Heart right ventricle (tissue), 16 donors: Measurements from ENCODE around the gene PPP5C. TPM values are rescaled to one million over a fixed set of nuclear protein-coding genes. Genes with fewer than 3 reads are reported as not detected.

Experiments used
- ATAC-seq, 8 donors: fragments of 200-7000 bp; cut with Tn5 transposase; one replicate each; pipeline ENCODE4 v1.9.1; 2020; ENCODE audit warnings: mild to moderate bottlenecking in 8 of 8, moderate library complexity in 8 of 8, moderate number of reproducible peaks in 1 of 8
- DNase-seq, 2 donors: peaks; one replicate each; pipeline ENCODE4 v3.0.0-alpha.2; 2020
- H3K27ac ChIP-seq, 10 donors: fragments of 200-600 bp; sonication (generic) in 2 of 10; one replicate each; pipeline versions ENCODE4 v1.5.0 to v1.8.0; 2020 to 2022; ENCODE audit warnings: mild to moderate bottlenecking in 3 of 10
- H3K27me3 ChIP-seq, 7 donors: fragments of 200-600 bp; one replicate each; pipeline ENCODE4 v1.8.0; 2021 to 2022; ENCODE audit warnings: mild to moderate bottlenecking in 2 of 7
- H3K36me3 ChIP-seq, 9 donors: fragments of 200-600 bp; sonication (generic) in 1 of 9; one replicate each; pipeline versions ENCODE4 v1.5.0 to v1.8.0; 2020 to 2022; ENCODE audit warnings: mild to moderate bottlenecking in 2 of 9
- H3K4me1 ChIP-seq, 9 donors: fragments of 200-600 bp; sonication (generic) in 1 of 9; one replicate each; pipeline versions ENCODE4 v1.5.0 to v1.8.0; 2020 to 2022; ENCODE audit warnings: mild to moderate bottlenecking in 4 of 9
- H3K4me3 ChIP-seq, 10 donors: fragments of 200-600 bp; sonication (generic) in 2 of 10; one replicate each; pipeline versions ENCODE4 v1.5.0 to v1.8.0; 2020 to 2022; ENCODE audit warnings: mild to moderate bottlenecking in 7 of 10, moderate library complexity in 2 of 10
- H3K9me3 ChIP-seq, 11 donors: fragments of 200-600 bp in 10 of 11; sonication (generic) in 2 of 11; one replicate each; pipeline versions ENCODE4 v1.5.0 to v1.8.0; 2013 to 2022; ENCODE audit warnings: mild to moderate bottlenecking in 2 of 11, control low read depth in 1 of 11, moderate library complexity in 1 of 11
- CTCF ChIP-seq, 9 donors: fragments of 200-600 bp; sonication (generic) in 2 of 9; IDR thresholded peaks; one replicate each; pipeline versions ENCODE4 v1.5.0 to v1.8.0; 2021 to 2022; ENCODE audit warnings: antibody characterized with exemption in 9 of 9, mild to moderate bottlenecking in 5 of 9, moderate library complexity in 1 of 9
- WGBS, 2 donors: extraction: QIAGEN DNeasy Blood & Tissue Kit; methylation state at CpG; one replicate each; pipeline ENCODE4 v1.1.7; 2013; ENCODE audit warnings: inconsistent platforms in 1 of 2; 5-methylcytosine and 5-hydroxymethylcytosine counted together
- intact Hi-C, 10 donors: fragments of 100-400 bp; cut with DNase I; formaldehyde crosslinking; loops; one replicate each; pipeline versions ENCODE4 v1.11.1 to v1.14.2; 2022
- polyA plus RNA-seq, 2 donors: library from polyadenylated mRNA; stranded (reverse); fragments of 200-250 nt; gene quantifications; one replicate each; pipeline ENCODE4 v1.2.3, GENCODE V29; 2013
- total RNA-seq, 10 donors: library from RNA; stranded (reverse); fragmentation: NEBNext Ultra II Directional in 3 of 10; extraction: Animal tissue kit (Norgen Biotek cat#: 25700) in 3 of 10; gene quantifications; one replicate each; pipeline versions ENCODE4 v1.2.1 to v1.2.4, GENCODE V29; 2021 to 2023
- donor health status: Arrhythmogenic right ventricular cardiomyopathy.
- donor health status: ischemic (EF 13 %, LVEDD 7.1; RV severe dilation, severe dysfunction).
- donor health status: healthy with polysubstance abuse.
- donor health status: DM: no; HTN: yes; CAD: no.
- donor health status: DM: no; HTN: no; CAD: no.
- donor health status: ischemic (EF 25% LVEDD 6.9; RV normal size, moderate dysfunction).
- donor health status: ischemic (EF 25% LVEDD 5.7; RV mildly dilated, moderate dysfunction).
- donor health status: healthy.
- donor health status: DM: yes; HTN: yes; CAD: no.
- donor health status: Ischemic cardiomyopathy.
- donor health status: ischemic (EF 35%, LVEDD 5.7; RV mildly dilated, moderate dysfunction).
- donor health status: nonischemic (EF 11% LVEDD 7.7; RV severe dilation, severe dysfunction).
- donor health status: DM: yes; HTN: yes; CAD: no.
- donor health status: PGD.
- donor health status: ischemic (EF 29% LVEDD 5.4; RV normal size, mild dysfunction).
- donor health status: nonischemic (EF 23%, LVEDD 6.1; RV moderate dilation, normal function).

Gene PPP5C
- total and polyA plus RNA-seq, 12 donors, result 51.6 to 89.5 (median 76.5) TPM

- Histone ChIP-seq H3K4me1 (peaks cover under 1 to 47% (median 24%) of the 10 kb centered on the region in 9 donors), H3K27me3 (no peaks in the 10 kb centered on the region), H3K27ac (peak overlapping the region in 2 of 10 donors; percentile 19 to 30), H3K36me3 (peaks cover 0 to 99% (median 41%) of the 10 kb centered on the region in 9 donors), H3K9me3 (no peaks in the 10 kb centered on the region), H3K4me3 (no peak overlapping the region)
- ATAC-seq (peak in 7 of 8 donors; percentile 11 to 57 (median 42)), DNase-seq (no peak)
- WGBS, 2 donors, result 71 to 77% methylated on average over 7 of the region's 7 CpGs
- TF ChIP-seq CTCF (IDR thresholded peaks at IDR 0.05), result no peak
- intact Hi-C loops, result loop anchor here in 1 of 10 donors (5.0 kb wide), 1 partner anchor 102 kb away; no protein-coding TSS in a partner anchor
These were observed 37.0 kb downstream of the PPP5C start for GRCh38 chr19:46383846-46384245.

- Histone ChIP-seq H3K27me3 (no peaks in the 10 kb centered on the region), H3K9me3 (no peaks in the 10 kb centered on the region), H3K4me3 (no peak overlapping the region), H3K27ac (peak overlapping the region in 3 of 10 donors; percentile 19 to 39 (median 30)), H3K4me1 (peaks cover 0 to 41% (median 18%) of the 10 kb centered on the region in 9 donors), H3K36me3 (peaks cover 0 to 97% (median 43%) of the 10 kb centered on the region in 9 donors)
- intact Hi-C loops, result loop anchor here in 1 of 10 donors (5.0 kb wide), 1 partner anchor 102 kb away; no protein-coding TSS in a partner anchor
- TF ChIP-seq CTCF (IDR thresholded peaks at IDR 0.05), result no peak
- 48 to 70% methylated on average over 11 of the region's 11 CpGs for whole genome bisulfite sequencing, 2 donors
- peak; percentile 46 to 47 for DNase-seq
- ATAC-seq, result peak; percentile 62 to 86 (median 78)
These were observed 37.5 kb downstream of the PPP5C start for GRCh38 chr19:46384396-46384795.

- intact Hi-C loops, result loop anchor here in 1 of 10 donors (5.0 kb wide), 1 partner anchor 193 kb away; no protein-coding TSS in a partner anchor
- peaks cover 0 to 98% (median 54%) of the 10 kb centered on the region in 9 donors for H3K36me3 ChIP-seq
- DNase-seq, result no peak
- H3K4me1 ChIP-seq, result peaks cover 0 to 30% (median 8%) of the 10 kb centered on the region in 9 donors
- H3K4me3 ChIP-seq, result no peak overlapping the region
- WGBS, 2 donors, result 87 to 92% methylated on average over 11 of the region's 11 CpGs
- no peak for ATAC-seq
- no peak overlapping the region for H3K27ac ChIP-seq
- no peak for TF ChIP-seq CTCF (IDR thresholded peaks at IDR 0.05)
- no peaks in the 10 kb centered on the region for H3K27me3 ChIP-seq
- H3K9me3 ChIP-seq, result no peaks in the 10 kb centered on the region
These were observed 38.7 kb downstream of the PPP5C start for GRCh38 chr19:46385636-46386035.

- ATAC-seq, result no peak
- no peaks in the 10 kb centered on the region for H3K9me3 ChIP-seq
- 95 to 97% methylated on average over 10 of the region's 10 CpGs for WGBS, 2 donors
- TF ChIP-seq CTCF (IDR thresholded peaks at IDR 0.05), result no peak
- H3K36me3 ChIP-seq, result peaks cover 0 to 98% (median 58%) of the 10 kb centered on the region in 9 donors
- H3K4me3 ChIP-seq, result no peak overlapping the region
- intact Hi-C loops, result loop anchor here in 1 of 10 donors (5.0 kb wide), 1 partner anchor 194 kb away; no protein-coding TSS in a partner anchor
- no peaks in the 10 kb centered on the region for H3K27me3 ChIP-seq
- no peak overlapping the region for H3K27ac ChIP-seq
- H3K4me1 ChIP-seq, result peaks cover 0 to 30% (median 8%) of the 10 kb centered on the region in 9 donors
- DNase-seq, result no peak
These were observed 39.3 kb downstream of the PPP5C start for GRCh38 chr19:46386151-46386550.
